Measurements from ENCODE around the gene NLGN4X. TPM values are rescaled to one million over a fixed set of nuclear protein-coding genes. Genes with fewer than 3 reads are reported as not detected.
A peak's percentile ranks its signal among the peaks of the same experiment; 100 is the strongest.

Gene NLGN4X
- total RNA-seq, 6 donors from 2014 or later, result 1.1 to 3.1 (median 2.3) TPM

DNA sequence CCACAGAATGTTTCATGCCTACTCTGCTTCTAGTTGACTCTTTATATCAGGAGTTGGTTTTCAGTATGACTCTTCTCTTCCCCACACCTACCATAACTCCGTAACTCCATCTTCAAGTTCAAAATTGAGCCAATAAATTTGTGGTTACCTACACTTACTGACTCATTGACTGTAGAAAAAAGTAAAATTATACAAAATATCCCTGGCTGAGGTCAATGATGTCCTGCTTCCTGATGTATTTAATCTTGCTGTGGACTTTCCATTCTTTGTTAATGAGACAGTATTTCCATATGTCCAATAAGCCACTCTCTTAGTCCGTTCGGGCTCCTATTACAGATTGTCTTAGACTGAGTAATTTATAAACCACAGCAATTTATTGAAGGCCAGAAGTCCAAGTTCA, 9.9 kb upstream of the NLGN4X start:
- WGBS, 2 donors, result 90 to 94% methylated on average over 3 of the region's 3 CpGs
- Histone ChIP-seq H3K4me1 (no peaks in the 10 kb centered on the region), H3K27me3 (no peaks in the 10 kb centered on the region), H3K27ac (no peak overlapping the region), H3K9me3 (no peaks in the 10 kb centered on the region), H3K4me3 (no peak overlapping the region), H3K36me3 (no peaks in the 10 kb centered on the region)
- ATAC-seq (ENCODE audit: low FRiP score in 2 of 2) (no peak), DNase-seq (no peak)
- TF ChIP-seq POLR2AphosphoS5 (IDR thresholded peaks at IDR 0.05) (no peak), POLR2A (IDR thresholded peaks at IDR 0.05) (no peak), EP300 (IDR thresholded peaks at IDR 0.05) (no peak)
- TF ChIP-seq, protein P1, sequence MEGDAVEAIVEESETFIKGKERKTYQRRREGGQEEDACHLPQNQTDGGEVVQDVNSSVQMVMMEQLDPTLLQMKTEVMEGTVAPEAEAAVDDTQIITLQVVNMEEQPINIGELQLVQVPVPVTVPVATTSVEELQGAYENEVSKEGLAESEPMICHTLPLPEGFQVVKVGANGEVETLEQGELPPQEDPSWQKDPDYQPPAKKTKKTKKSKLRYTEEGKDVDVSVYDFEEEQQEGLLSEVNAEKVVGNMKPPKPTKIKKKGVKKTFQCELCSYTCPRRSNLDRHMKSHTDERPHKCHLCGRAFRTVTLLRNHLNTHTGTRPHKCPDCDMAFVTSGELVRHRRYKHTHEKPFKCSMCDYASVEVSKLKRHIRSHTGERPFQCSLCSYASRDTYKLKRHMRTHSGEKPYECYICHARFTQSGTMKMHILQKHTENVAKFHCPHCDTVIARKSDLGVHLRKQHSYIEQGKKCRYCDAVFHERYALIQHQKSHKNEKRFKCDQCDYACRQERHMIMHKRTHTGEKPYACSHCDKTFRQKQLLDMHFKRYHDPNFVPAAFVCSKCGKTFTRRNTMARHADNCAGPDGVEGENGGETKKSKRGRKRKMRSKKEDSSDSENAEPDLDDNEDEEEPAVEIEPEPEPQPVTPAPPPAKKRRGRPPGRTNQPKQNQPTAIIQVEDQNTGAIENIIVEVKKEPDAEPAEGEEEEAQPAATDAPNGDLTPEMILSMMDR (IDR thresholded peaks at IDR 0.05), result no peak

DNA sequence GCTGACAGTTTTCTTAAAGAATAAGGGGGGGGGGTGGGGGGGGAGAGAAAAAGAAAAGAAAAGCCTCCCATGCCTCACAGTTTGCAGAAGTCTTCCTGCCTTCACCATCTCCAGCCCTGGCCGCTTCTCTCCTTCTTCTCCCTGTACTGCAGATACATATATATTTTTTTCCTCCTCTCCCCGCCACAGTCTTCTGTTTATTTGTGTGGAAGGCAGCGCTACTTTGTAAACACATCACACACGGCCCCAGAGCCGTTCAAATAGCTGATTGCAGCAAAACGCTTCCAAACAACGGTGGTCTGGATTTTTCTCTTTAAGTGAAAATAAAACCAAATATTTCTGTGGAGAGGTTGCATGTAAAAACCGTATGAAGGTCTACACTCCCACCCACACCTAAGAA, 732 bp downstream of the NLGN4X start:
- ATAC-seq (ENCODE audit: low FRiP score in 2 of 2) (no peak), DNase-seq (no peak)
- Histone ChIP-seq H3K9me3 (no peaks in the 10 kb centered on the region), H3K27ac (no peak overlapping the region), H3K36me3 (no peaks in the 10 kb centered on the region), H3K4me1 (peaks cover 0 to 24% (median 2%) of the 10 kb centered on the region in 4 donors), H3K4me3 (peak overlapping the region in 3 of 4 donors; percentile 35 to 51 (median 42)), H3K27me3 (peaks cover 0 to 17% (median 0%) of the 10 kb centered on the region in 4 donors)
- 0 to 3% methylated on average over 8 of the region's 8 CpGs for WGBS, 2 donors
- TF ChIP-seq POLR2AphosphoS5 (IDR thresholded peaks at IDR 0.05) (no peak), EP300 (IDR thresholded peaks at IDR 0.05) (no peak), POLR2A (IDR thresholded peaks at IDR 0.05) (no peak)
- TF ChIP-seq, protein P1 (IDR thresholded peaks at IDR 0.05), result no peak

DNA sequence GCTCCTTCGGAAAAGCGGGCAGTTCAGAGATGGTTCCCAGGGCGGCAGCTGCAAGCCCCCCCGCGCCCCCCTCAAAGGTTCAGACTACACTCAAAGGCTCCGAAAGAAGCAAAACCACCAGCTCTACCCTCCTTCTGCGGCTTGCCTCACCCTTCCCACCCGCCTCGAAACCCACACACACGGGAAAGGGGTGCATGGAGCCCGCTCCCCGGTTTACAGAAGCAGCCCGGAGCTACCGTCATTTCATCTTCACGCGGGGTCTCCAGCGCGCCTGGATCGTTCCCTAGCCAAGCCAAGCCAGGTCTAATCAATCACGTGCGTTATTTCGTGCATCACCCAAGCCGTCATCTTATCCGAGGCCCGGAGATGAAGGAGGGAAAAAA, 1.2 kb downstream of the NLGN4X start:
- DNase-seq (no peak), ATAC-seq (ENCODE audit: low FRiP score in 2 of 2) (peak in 1 of 2 donors; percentile 15)
- TF ChIP-seq POLR2AphosphoS5 (IDR thresholded peaks at IDR 0.05) (no peak), EP300 (IDR thresholded peaks at IDR 0.05) (no peak), POLR2A (IDR thresholded peaks at IDR 0.05) (no peak)
- TF ChIP-seq, protein P1 (IDR thresholded peaks at IDR 0.05), result no peak
- Histone ChIP-seq H3K4me3 (peak overlapping the region in 3 of 4 donors; percentile 35 to 51 (median 42)), H3K27ac (no peak overlapping the region), H3K4me1 (peaks cover 0 to 24% (median 2%) of the 10 kb centered on the region in 4 donors), H3K36me3 (no peaks in the 10 kb centered on the region), H3K27me3 (peaks cover 0 to 17% (median 0%) of the 10 kb centered on the region in 4 donors), H3K9me3 (no peaks in the 10 kb centered on the region)
- 0 to 6% methylated on average over 1 to 25 of the region's 25 CpGs for WGBS, 2 donors

DNA sequence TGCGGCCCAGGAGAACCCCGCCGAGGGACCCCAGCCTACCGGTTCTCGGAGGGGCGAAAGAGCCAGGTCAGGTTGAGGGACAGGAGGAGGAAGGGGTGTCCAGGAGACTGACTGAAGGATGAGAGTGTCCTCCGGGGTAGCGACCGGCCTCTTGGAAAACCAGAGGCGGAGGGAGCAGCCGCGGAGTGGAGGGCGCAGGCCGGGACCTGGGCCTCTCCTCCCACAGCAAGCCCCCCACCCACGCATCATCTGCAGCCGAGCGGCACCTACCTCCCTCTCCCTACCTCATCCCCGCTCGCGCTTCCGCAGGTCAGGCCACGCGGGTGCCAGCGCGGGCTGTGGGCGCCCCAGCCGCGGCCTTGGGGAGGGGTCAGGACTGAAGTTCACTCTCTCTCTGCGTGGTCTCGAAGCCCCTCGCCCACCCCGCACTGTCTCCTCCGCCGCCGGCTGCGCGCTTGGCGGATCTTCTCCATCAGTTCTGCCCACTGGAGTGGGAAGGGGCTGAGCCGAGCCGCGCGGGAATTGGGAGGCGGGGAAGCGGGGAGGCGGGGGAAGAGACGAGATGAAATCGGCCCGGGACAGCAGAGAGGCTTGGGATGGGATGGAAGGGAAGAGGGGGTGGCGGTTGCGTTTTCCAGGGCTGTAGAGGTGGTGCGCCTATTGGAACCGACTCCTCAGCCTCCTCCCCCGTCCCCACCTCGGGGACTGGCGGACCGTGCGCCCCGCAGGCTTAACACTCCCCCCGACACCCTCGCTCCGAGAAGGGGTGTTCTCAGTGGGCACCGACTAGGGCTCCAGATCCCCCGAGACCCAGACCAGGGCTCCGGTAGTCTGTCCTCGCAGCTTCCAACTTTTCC, 1.8 kb downstream of the NLGN4X start:
- H3K4me3 ChIP-seq, result peak overlapping the region in 3 of 4 donors; percentile 35 to 51 (median 42)
- WGBS, 2 donors, result 2 to 4% methylated on average over 11 to 55 of the region's 65 CpGs

More for the DNA sequence above, 1.8 kb downstream of the NLGN4X start:
- Histone ChIP-seq H3K4me1 (peaks cover 0 to 24% (median 2%) of the 10 kb centered on the region in 4 donors), H3K36me3 (no peaks in the 10 kb centered on the region), H3K27me3 (peaks cover 0 to 17% (median 0%) of the 10 kb centered on the region in 4 donors), H3K9me3 (no peaks in the 10 kb centered on the region), H3K27ac (peak overlapping the region in 1 of 4 donors; percentile 32)
- TF ChIP-seq EP300 (IDR thresholded peaks at IDR 0.05) (no peak), POLR2AphosphoS5 (IDR thresholded peaks at IDR 0.05) (no peak), POLR2A (IDR thresholded peaks at IDR 0.05) (no peak)
- TF ChIP-seq, protein P1 (IDR thresholded peaks at IDR 0.05), result no peak
- ATAC-seq (ENCODE audit: low FRiP score in 2 of 2), result peak in 1 of 2 donors; percentile 59
- peak in 1 of 2 donors; percentile 62 for DNase-seq

All from upper lobe of left lung (tissue), 6 donors.